ENCODE data around the gene PSG11.

The PSG11 gene

DNA sequence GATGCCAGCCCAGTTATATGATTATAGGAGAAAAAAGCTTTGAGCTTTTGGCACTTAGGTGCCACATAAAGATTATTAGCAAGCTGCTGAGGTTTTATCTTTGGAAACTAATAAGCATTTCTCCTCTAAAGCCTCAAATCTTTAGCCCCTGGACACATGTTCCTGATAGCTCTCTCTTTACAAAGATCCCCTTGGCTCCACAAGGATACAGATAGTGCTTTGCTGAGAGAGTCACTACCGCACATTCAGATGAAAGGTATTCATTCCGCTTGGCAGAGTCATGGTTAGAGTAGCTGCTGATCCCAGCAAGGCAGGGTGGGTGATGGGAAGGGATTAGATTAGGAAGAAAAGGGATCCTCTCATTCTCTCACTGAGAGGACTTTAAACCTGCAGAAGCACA lies 61.1 kb downstream of the PSG11 start:
- H3K4me3 ChIP-seq (ENCODE audit: low read length), result no peak overlapping the region
- peaks cover 2% of the 10 kb centered on the region for H3K27me3 ChIP-seq (ENCODE audit: insufficient read depth, low read length)
- H2AFZ ChIP-seq (ENCODE audit: low read depth, low read length), result no peak overlapping the region
- no peaks in the 10 kb centered on the region for H3K9me3 ChIP-seq (ENCODE audit: low read length)
- H3K4me1 ChIP-seq (ENCODE audit: insufficient read depth, low read length), result no peaks in the 10 kb centered on the region
- H3K36me3 ChIP-seq (ENCODE audit: insufficient read depth, low read length), result no peaks in the 10 kb centered on the region

GRCh38 chr19:42961119-42961518 lies 65.2 kb downstream of the PSG11 start:
- no peaks in the 10 kb centered on the region for H3K9me3 ChIP-seq (ENCODE audit: low read length)
- H3K27me3 ChIP-seq (ENCODE audit: insufficient read depth, low read length), result peaks cover 2% of the 10 kb centered on the region
- H3K4me1 ChIP-seq (ENCODE audit: insufficient read depth, low read length), result no peaks in the 10 kb centered on the region
- H3K4me3 ChIP-seq (ENCODE audit: low read length), result no peak overlapping the region
- H2AFZ ChIP-seq (ENCODE audit: low read depth, low read length), result no peak overlapping the region
- H3K36me3 ChIP-seq (ENCODE audit: insufficient read depth, low read length), result no peaks in the 10 kb centered on the region
